Stimulated activated CD8-positive, alpha-beta memory T cell treated with anti-CD3 and anti-CD28 coated beads, Interleukin-12 subunit alpha, Interleukin-12 subunit beta, amount 100 ng/mL, for 1 hour (primary cell): ENCODE results near the gene FAM53A.
"Not testable (repeated sequence)": the region's sequence is repeated elsewhere in the genome, so short reads cannot be mapped to it uniquely, and the experiment has no call there.

ENCODE experiments used
- DNase-seq: peaks from one replicate; pipeline ENCODE4 v3.0.0-alpha.2; 2020; ENCODE audit warnings: low read depth

The FAM53A gene

GRCh38 chr4:1717129-1718094, 33.3 kb upstream of the FAM53A start:
- no peak for DNase-seq

- no peak for DNase-seq
Measured at GRCh38 chr4:1716065-1716945, 32.2 kb upstream of the FAM53A start.

- no peak for DNase-seq
Measured at GRCh38 chr4:1715002-1715758, 31.1 kb upstream of the FAM53A start.

DNA sequence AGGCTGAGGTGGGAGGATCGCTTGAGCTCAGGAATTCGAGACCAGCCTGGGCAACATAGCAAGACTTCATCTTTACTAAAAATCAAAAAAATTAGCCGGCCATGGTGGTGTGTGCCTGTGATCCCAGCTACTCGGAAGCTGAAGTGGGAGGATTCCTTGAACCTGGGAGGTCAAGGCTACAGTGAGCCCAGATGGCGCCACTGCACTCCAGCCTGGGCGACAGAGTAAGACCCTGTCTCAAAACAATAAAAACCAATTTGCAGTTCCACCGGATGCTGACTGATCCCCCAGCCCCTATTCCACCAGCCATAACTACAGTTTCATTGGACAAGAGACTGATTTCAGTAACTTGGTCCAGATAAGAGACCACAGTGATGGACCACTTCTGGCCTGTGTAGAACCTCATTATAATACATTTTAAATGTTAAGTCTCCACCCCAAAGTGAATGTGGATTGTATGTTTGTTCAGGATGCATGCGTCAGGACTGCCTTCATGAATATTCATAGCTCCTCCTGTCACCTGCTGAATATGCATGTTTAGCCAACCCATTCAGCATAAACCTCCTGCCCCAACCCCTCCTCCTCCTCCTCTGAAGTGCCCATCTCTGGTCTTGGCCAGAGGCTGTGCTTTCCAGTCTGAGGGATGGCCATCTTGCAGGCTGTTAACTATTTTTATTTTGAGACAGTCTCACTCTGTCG, 30.3 kb upstream of the FAM53A start:
- DNase-seq = no peak

DNA sequence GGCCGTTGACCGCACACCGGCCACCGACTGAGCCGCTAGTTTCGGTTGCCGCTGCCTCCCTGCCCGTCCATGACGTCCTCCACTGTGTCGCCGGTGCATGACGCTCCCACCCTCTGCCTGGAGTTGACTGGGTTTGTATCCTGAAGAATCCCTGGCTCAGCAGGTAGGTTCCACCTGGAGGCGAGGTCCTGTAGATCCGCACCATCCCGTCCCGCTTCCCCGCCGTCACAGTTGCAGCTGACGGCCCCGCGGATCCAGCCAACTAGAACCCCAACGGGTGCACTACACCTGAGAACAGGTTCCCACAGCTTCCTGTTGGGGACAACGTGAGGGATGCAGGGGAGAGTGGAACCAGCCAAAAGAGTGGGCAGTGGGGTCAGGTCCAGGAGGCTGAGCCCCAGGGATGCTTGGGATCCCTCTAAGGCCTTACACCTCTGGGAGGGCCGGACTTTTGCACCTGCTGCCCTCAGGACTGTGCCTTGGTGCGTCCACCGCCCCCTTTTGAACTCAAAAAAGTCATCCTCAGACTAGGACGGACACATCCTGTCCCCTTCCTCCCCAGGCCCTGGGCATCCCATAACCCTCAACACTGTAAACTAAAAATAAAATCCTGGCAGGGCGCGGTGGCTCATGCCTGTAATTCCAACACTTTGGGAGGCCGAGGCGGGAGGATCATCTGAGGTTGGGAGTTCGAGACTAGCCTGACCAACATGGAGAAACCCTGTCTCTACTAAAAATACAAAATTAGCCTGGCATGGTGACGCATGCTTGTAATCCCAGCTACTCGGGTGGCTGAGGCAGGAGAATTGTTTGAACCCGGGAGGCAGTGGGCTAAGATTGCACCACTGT, 29.1 kb upstream of the FAM53A start:
- no peak for DNase-seq

- DNase-seq = peak; percentile 98
Measured at GRCh38 chr4:1712216-1713002, 28.3 kb upstream of the FAM53A start, which contains the start of gene SLBP. SLBP (minus strand) TSS chr4:1712319; CDS start chr4:1712188, 131 bp downstream.

GRCh38 chr4:1711571-1712215, 27.6 kb upstream of the FAM53A start:
- no peak for DNase-seq

GRCh38 chr4:1711055-1711570, 27.0 kb upstream of the FAM53A start:
- DNase-seq = no peak

DNA sequence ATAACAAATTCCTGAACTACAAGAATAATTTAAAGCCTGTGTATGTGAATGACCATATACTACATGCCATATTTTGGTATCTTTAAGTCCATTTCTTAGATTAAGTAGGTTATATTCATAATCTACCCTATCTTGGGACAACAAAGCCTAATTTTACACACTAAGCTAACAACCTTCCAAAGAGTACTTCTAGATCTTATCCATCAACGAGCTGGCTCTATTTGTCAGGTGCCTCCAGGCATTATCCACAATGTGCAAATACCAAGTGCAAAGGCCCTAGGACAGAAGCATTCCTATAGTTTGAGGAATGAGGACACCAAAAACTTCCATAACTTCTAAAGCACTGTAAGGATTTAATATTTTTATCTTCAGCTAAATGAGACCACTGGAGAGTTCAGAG, 24.5 kb upstream of the FAM53A start:
- no peak for DNase-seq

- no peak for DNase-seq
Measured at GRCh38 chr4:1706358-1706757, 22.2 kb upstream of the FAM53A start.

GRCh38 chr4:1705732-1706131, 21.6 kb upstream of the FAM53A start:
- no peak for DNase-seq

DNA sequence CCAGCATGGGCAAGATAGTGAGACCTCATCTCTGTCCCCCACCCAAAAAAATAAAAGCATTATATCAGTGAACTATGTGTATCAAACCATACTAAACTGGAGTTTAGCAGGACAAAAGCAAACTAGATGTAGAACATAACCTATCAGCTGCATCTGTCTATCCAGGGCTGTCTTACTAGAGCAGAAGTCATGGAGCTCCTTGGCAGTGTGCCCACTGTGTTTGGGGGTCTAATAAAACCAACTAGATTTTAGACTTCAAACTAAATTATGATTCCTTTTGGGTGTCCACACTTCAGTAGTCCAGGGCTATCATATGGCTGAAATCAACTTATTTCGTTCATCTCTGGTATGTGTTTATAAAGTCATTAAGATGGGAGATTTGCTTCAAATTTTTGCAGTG, 19.8 kb upstream of the FAM53A start:
- no peak for DNase-seq

DNA sequence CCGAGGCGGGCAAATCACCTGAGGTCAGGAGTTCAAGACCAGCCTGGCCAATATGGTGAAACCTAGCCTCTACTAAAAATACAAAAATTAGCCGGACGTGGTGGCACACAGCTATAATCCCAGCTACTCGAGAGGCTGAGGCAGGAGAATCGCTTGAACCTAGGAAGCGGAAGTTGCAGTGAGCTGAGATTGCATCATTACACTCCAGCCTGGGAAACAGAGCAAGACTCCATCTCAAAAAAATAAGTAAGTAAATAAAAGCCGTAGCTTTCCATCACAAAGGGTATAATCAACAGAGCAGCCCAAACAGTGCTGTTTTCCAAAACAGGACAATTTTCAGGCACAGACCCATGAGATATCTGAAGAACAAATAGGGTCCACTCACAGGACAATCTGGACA, 17.6 kb upstream of the FAM53A start:
- not testable (repeated sequence) for DNase-seq

DNA sequence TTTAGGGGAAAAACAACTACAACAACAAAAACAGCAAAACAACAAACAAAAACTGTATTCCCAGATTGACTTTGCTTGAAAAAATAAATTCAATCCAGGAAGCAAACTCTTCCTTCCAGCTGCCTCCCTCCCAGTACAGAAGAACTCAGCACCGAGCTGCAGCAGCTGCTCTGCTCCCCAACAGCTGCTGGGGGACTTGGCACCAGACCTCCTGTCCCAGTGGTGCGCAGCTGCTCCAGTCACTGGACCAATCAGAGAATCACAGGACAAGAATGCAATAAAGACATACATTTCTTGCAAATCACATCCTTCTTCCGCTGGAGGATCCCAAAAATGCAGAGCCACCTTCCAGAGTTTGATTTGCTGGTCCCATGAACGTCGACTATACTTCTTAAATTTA, 11.8 kb upstream of the FAM53A start:
- DNase-seq = no peak

DNA sequence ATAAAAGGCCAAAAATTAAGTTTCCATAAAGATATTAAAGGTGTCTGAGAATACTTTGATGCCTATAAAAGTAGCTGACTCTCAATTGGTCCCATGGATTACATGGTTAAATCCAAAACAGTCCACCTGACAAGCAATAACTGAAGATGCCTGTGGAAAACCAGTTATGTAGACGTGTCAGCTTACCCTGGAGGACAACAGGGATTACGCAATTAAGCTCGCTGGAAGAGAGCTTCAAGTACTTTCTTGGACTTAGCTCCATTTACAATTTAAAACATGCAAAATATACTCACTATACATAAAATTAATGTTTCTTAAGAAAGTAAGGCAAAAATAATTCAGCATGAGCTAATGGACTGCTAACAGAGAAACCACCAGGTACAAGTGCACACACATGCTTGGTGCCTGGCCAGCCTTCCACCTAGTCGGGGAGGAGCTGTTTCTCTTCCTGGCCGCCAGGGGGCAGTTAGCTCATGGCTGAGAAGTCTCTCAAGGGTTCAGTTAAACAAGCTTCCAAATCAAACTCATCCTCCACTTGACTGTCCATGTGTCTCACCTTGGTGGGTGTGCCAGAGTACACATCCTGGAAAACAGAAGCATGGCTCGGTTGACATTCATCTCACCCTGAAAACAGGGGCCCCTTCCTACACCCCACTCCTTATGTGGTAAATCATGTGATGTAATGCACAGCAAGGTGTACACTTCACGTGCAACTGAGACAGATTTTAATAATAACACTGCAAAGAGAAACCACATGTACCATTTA, 9.2 kb upstream of the FAM53A start:
- DNase-seq = peak; percentile 73

DNA sequence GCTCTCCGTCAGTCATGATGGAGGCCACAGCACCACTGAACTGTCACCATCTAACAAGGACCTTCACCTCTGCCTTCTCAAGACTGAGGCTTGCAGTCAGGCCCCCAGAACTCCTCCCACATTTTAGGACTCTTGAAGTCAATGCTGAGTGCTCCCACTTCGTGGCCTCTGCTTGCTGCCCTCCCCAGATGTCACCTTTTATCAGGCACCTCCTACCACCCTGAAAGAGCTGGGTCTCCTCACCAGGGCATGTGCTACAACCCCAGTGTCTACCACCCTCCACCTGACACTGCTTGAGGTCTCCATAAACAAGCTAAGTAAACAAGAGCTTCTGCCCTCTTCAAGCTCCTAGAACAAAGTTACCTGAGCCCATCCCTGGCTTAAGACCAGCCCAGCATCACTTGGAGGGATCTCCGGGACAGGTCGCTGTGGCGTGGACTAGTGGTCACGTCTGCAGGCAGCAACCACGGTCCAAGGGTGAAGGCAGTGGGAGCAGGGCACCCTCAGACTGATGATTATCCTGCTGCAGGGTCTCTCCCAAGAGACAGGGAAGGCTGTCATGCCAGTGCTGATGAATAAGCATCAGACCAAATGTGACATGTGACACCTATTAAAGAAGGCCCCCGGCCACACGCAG, 7.7 kb upstream of the FAM53A start:
- no peak for DNase-seq

- DNase-seq = no peak
Measured at GRCh38 chr4:1690698-1691097, 6.6 kb upstream of the FAM53A start.
